Right ventricle myocardium inferior (tissue), 1 donor: ENCODE results near the gene TAOK2. TPM values are rescaled to one million over a fixed set of nuclear protein-coding genes. Genes with fewer than 3 reads are reported as not detected.

ENCODE experiments used
- ATAC-seq: fragments of 200-7000 bp; cut with Tn5 transposase; one replicate; pipeline ENCODE4 v1.9.1; 2020; ENCODE audit warnings: mild to moderate bottlenecking, moderate library complexity
- DNase-seq: peaks from one replicate; pipeline ENCODE4 v3.0.0; 2021; ENCODE audit errors: missing footprints
- intact Hi-C: fragments of 100-400 bp; cut with DNase I; formaldehyde crosslinking; loops from one replicate; pipeline ENCODE4 v1.11.0; 2022
- total RNA-seq: library from RNA; stranded (reverse); fragmentation: NEBNext Ultra II Directional; extraction: Animal tissue kit (Norgen Biotek cat#: 25700); gene quantifications from one replicate; pipeline ENCODE4 v1.2.1, GENCODE V29; 2021
- donor health status: DM: no; HTN: yes; CAD: no; lungs with severe emphysema.

The TAOK2 gene
- total RNA-seq, 1 donor from 2014 or later = 32.7 TPM

GRCh38 chr16:29961479-29962343, 12.0 kb upstream of the TAOK2 start, which contains the start of gene TMEM219:
Gene TMEM219, plus strand, starts transcription at chr16:29962079. Its CDS starts 1,065 bp downstream, at chr16:29963144.
- intact Hi-C loops = loop anchor here (1.0 to 2.0 kb wide), 3 partner anchors 15 to 35 kb away; partner anchors contain the start of genes INO80E and KCTD13
- peak; percentile 95 for DNase-seq
- ATAC-seq = peak; percentile 99

GRCh38 chr16:29962344-29962994, 11.2 kb upstream of the TAOK2 start:
- DNase-seq (no peak), ATAC-seq (peak; percentile 59)
- intact Hi-C loops = loop anchor here (1.0 kb wide), 1 partner anchor 34 kb away; the partner anchor contains the start of gene INO80E

GRCh38 chr16:29963021-29963743, 10.5 kb upstream of the TAOK2 start:
- ATAC-seq = no peak
- intact Hi-C loops = no loop called here
- DNase-seq = no peak

GRCh38 chr16:29968205-29968604, 5.5 kb upstream of the TAOK2 start:
- intact Hi-C loops = no loop called here
- no peak for DNase-seq
- no peak for ATAC-seq

- DNase-seq (no peak), ATAC-seq (no peak)
- intact Hi-C loops = no loop called here
Observed at GRCh38 chr16:29971304-29971703, 2.4 kb upstream of the TAOK2 start.

- ATAC-seq = no peak
Observed at GRCh38 chr16:29972500-29972899, 1.2 kb upstream of the TAOK2 start.

GRCh38 chr16:29972992-29973383, 680 bp upstream of the TAOK2 start:
- no peak for ATAC-seq

More at GRCh38 chr16:29972500-29972899, 1.2 kb upstream of the TAOK2 start:
- DNase-seq = no peak
- intact Hi-C loops = no loop called here

GRCh38 chr16:29974291-29975133, 844 bp downstream of the TAOK2 start:
- ATAC-seq (no peak), DNase-seq (no peak)
- intact Hi-C loops = loop anchor here (1.0 kb wide), 1 partner anchor 11 kb away; no protein-coding TSS in a partner anchor

More at GRCh38 chr16:29972992-29973383, 680 bp upstream of the TAOK2 start:
- no peak for DNase-seq
- intact Hi-C loops = no loop called here

- intact Hi-C loops = no loop called here
- DNase-seq (no peak), ATAC-seq (no peak)
Observed at GRCh38 chr16:29975134-29975538, 1.5 kb downstream of the TAOK2 start.

GRCh38 chr16:29975811-29976511, 2.3 kb downstream of the TAOK2 start:
- no peak for ATAC-seq
- intact Hi-C loops = loop anchor here (2.0 kb wide), 2 partner anchors 15 to 19 kb away; partner anchors contain the start of gene HIRIP3

GRCh38 chr16:29977063-29977825, 3.6 kb downstream of the TAOK2 start:
- DNase-seq (no peak), ATAC-seq (no peak)
- intact Hi-C loops = loop anchor here (2.0 kb wide), 2 partner anchors 16 to 18 kb away; partner anchors contain the start of gene HIRIP3

More at GRCh38 chr16:29975811-29976511, 2.3 kb downstream of the TAOK2 start:
- DNase-seq = no peak

- intact Hi-C loops = no loop called here
- ATAC-seq (no peak), DNase-seq (no peak)
Observed at GRCh38 chr16:29978081-29978480, 4.4 kb downstream of the TAOK2 start.

GRCh38 chr16:29978564-29979270, 5.0 kb downstream of the TAOK2 start:
- intact Hi-C loops = no loop called here
- DNase-seq (no peak), ATAC-seq (no peak)

- intact Hi-C loops = no loop called here
- DNase-seq = no peak
- no peak for ATAC-seq
Observed at GRCh38 chr16:29982560-29983419, 9.1 kb downstream of the TAOK2 start.

GRCh38 chr16:29983420-29984136, 9.9 kb downstream of the TAOK2 start:
- ATAC-seq = no peak
- intact Hi-C loops = no loop called here
- no peak for DNase-seq
